Ramos (cell line): Measurements from ENCODE around the gene MYLK.

Source experiments
- in situ Hi-C: fragments of 300-500 bp; cut with MboI; formaldehyde crosslinking; loops from one replicate; pipeline ENCODE4 v1.14.3; 2022; ENCODE audit warnings: low sequenced_read_pairs; ENCODE audit not compliant: unreplicated experiment

The MYLK gene

DNA sequence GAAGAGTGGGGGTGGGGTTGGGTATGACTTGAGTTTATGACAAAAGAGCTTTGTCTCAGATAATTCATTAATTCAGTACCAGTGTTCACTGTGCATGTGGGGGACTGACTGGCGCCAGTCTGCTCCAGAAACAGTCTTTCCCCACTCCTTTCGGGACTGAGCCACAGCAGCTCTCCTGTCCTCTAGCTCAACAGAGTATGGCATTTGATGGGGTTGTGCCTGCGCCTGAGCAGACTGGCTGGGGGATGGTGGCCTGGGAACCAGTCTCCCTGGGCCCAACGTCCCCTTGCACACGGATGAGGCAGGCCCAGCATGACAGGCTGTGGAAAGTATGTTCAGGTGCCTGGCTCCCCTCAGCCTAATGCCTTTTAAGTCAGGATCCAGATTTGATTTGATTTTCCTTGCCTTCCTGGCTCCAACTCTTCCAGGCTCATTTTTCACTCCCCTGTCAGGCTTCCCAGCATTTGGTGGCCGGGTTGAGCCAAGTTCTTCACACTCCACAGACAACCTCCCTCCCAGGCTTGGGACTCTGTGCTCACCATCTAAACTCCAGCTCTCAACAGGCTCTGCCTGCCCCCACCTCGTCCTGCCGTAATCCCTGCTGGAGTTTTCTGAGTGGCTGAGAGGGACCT, 105.0 kb downstream of the MYLK start:
- in situ Hi-C loops: no loop called here

DNA sequence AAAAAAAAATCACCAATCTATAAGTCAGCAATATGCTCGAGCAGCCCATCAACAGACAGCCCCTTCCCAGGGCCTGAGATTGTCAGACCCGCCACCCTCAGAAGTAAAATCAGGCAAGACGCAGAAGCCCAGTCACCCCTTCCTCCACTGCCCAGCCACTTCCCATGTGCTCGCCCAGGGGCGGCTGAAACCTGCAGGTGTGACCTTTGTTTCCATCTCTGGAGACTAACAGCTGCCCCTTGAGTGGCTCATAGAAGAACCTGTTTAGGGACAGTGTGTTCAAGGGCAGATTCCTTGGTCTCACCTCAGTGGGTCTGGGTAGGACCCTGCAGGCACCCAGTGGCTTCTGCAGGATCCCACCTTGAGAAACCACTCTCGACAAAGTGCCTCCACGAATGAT, 105.6 kb downstream of the MYLK start:
- in situ Hi-C loops: no loop called here

DNA sequence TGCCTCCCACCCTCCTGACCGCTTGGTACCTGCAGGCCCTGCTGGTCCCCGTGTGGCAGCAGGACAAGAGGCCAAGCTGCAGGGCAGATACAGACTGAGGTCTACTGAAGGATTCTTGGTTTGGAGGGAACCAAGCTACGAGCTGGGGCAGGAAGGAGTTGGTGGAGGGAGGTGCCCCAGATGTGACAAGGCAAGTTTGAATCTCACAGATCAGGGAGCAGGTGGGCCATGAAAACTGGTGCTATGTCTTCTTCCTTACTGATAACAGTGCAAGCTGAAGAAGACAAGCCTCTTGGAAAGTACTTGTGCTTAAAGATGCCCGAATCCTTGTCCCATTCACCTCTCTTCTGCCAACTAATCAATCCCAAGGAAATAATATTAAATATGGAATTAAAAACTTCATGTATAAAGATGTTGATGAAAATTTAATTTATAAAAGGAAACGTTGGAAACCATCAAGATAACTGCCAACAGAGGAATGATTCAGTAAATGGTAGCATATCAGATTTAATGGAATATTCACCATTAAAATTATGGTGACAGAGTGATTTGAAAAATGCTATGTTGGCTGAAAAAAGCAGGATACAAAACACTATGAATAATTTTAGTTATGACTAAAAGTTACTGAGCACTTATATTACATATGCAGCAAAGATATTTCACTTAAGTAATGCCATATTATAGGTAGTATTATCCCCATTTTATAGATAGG, 107.9 kb downstream of the MYLK start:
- in situ Hi-C loops: no loop called here

DNA sequence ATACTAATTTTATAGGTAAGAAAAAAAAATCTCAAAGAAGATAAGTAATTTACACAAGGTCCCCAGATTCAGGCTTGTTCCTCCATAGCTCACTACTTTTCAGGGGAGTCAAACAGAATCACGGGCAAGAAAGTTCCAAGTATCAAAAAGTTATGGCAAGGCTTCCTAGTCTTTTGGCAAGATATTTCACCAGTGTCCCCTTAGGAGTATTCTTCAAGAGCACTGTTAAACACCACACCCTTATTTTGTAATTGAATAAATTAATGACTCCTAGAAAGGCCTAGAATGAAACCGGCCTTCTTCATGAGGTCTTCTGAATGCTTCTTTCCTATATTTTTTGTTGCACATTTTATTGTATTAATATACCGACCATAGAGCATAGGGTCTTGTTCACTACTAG, 109.7 kb downstream of the MYLK start:
- in situ Hi-C loops: no loop called here

DNA sequence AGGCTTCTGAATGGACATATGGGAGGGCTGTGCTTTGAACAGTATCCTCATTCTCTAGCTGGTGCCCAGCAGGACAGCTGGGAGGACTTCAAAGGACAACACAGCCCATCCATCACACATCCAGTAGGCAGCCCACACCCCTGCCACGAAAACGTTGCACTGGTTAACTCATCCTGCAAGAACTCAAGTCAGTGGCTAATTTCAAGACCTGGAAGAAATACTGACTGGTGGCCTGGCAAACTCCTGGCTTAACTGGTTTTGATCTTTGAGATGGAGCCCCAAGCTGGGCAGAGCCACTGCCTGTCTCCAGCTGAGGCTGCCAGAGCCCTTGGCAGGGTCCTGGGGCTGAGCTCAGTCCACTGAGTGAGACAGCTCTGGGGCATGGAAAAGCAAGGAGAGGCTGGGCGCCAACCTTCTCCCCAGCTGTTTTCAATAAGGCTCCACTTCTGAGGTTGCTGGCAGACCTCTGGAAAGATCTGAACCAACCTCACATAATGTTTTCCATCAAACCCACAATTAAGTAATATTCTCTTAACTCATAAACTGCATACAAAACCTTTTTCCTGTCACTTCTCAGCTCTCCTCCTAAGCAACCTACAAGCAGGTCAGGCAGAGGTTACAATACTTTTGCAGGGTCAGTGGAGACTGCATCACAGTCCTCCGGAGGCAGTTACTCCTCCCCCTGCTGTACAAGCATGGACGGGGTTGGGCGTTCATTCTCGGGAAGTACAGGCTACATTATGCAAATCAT, 110.3 kb downstream of the MYLK start:
- in situ Hi-C loops: no loop called here

DNA sequence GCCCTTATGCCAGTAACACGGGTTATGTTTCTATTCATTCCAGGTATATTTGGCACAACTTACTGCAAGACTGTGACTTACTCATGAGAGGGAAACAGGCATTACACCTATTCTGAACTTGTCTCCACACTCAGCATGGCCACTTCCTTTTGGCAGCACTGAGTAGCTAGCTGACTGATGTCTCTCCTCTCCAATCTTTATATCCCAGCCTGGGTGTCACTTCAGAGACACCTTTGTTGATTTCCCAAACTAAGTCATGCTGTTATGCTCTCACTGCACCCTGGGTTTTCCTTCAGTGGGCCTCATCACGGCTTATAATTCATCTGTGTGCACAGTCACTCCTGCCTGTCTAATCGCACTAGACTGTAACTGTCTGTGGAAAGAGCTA, 114.8 kb downstream of the MYLK start:
- in situ Hi-C loops: no loop called here

DNA sequence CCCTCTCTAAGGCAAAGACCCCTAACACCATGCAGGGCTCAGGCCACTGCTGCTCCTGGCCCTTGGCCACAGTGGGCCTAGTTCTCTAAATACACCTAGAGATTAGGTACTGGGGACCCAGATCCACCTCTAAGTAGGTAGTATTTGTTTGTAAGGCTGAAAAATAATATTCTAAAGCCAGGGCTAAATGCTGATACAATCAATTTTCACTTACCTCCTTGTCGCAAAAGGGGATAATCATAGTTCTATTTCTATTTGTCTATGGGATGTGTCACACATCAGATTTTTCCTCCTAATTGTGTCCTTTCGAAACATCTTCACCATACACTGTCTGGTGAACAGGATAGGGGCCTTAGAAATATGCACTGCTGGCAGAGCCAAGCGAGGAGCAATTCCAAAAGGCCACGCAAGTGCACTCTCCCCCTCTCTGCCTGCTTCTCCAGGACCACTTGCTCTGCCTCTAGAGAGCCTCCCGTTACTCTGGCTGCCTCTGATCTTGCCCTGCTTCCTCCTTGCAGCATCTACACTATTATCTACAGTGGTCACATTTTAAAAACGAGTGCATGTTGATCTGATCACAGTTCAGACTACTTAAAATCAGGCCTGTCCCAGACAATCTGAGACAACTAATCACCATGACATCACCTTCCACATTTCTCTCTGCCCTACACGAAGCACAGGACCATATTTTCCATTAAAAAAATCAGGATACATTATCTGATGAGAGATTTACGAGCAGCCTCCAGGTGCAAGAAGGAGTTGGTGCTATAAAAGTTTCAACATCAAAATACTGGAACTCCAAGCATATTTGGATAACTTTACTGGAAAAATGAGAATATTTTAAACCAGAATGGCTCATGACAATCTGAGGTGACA, 115.4 kb downstream of the MYLK start:
- in situ Hi-C loops: no loop called here

DNA sequence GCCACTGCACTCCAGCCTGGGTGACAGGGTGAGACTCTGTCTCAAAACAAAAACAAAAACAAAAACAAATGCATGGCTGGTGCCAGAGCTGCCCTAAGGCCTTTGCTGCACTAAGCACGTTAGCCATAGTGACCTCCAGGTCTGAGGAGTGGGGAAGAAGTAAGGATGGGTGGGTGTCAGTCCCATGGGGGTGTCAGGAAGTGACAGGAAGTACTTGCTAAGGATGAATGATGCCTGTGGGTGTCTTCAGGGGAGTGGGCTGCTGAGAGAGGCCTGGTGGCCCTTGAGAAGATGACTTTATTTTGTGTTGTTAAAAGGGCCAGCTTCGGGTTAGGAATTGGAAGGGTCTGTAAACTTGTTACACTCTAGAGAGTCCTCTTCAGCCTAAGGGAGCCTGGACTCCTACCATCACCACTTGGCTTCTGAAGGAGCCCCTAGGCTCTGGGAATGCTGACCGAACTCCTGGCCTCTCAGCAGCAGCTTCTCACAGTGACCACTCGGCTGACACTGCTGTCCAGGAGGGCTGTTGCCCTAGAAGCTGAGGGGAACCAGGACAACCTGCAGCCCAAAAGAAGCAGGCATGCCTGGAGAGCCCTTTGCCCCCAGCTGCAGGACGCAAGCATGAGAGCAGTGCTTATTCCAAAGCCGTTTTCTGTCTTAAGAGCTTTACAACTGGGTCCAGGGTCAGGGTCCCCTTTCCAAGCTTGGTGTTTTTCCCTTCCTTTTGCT, 116.4 kb downstream of the MYLK start:
- in situ Hi-C loops: no loop called here

DNA sequence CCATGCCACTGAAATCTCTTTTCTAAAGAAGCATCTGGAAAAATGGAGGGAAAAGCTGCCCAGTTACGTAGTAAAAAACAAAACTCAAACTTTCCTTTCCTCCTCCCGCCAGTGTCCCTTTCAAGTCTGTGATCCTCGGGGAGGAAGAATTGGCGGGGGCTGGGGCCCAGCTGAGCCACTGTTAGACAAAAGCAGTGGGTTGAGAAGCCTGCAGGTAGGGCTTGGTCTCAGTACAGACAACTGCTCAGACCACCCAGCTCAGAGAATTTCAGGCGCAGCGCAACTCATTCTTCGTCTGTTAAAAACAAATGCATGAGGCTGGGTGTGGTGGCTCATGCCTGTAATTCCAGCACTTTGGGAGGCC, 117.1 kb downstream of the MYLK start:
- in situ Hi-C loops: no loop called here

DNA sequence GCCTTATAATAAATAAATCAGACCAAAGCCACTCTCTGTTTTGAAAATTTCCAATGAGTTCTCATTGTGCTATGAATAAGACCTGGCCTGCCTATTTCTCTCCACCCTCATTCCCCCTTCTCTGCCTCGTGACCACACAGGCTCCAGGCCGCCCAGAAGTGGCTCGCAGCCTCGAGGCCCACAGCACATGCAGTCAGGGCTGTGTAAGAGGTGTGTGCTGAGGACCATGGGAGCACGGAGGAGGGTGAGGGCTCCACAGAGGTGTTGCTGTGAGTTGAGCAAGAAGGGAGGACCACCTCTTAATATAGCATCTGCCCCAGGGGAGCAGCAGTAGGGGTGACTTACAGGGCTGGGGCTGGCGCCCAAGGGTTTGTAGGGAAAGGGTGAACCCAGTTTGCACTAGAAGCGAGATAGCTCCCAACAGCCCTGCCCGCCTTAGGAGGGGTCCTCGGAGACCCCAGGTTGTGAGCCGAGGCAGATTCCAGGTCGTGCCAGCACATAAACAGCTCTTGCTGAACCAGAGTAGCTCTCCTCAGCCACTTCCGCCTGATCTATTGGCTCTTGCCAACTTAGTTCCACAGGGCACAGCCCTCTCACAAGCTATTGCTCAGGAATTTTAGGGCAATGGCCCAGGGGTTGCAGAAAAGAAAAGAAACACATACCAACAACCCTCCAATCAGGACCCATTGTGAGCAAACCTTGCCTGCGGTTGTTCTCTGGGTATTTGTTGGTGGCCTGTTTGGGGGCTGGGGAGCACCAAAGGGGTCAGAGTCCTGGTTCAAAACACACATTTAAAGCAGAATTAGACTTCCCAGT, 117.7 kb downstream of the MYLK start:
- in situ Hi-C loops: no loop called here

DNA sequence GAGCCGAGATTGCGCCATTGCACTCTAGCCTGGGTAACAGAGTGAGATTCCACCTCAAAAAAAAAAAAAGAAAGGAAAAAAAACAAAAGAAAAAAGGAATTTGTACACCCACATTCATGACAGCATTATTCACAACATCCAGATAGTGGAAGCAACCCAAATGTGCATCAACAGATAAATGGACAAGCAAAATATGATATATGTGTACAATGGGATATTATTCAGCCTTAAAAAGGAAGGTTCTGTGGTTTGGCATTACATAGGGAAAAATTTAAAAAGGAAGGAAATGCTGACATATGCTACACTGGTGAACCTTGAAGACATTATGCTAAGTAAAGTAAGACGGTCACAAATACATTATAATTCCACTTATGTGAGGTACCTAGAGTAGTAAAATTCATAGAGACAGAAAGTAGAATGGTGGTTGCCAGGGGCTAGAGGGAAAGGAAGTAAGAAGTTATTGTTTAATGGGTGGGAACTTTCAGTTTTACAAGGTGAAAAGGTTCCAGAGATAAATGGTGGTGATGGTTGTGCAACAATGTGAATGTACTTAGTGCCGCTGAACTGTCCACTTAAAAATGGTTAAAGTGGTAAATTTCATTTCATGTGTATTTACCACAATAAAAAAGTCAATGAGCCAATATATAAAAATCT, 118.5 kb downstream of the MYLK start:
- in situ Hi-C loops: no loop called here

DNA sequence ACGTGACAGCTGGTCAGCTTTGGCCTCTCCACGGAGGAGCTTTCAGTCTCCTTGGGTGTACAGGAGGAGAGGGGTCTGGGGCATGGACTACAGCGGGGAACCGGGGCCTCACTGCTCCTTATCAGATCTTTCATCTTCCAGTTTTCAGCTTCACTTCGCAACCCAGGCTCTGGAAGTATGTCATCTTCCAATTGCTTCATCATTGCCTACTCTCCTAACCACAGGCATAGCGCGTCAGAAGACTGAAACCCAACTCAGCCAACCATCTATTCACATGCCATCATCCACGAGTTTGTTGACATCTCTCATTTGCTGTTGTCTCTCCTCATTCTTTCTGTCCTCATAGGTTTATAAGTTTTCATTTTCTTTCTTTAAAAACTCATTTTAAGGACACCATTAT, 119.5 kb downstream of the MYLK start:
- in situ Hi-C loops: no loop called here

DNA sequence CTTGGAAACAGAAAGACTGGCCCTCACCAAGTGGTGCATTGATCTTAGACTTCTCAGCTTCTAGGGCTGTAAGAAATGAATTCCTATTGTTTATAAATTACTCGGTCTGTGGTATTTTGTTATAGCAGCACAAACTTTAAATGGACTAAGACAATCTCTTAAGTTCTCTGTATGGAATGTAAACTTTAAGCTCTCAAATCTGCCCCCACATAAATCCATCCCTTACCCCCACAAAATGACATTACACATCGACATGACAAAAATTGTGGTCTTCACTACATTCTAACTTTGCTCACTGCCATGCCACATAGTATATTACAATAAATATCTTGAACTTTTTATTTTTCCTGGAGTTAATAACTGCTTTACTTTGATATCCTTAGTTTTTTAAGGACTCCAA, 121.3 kb downstream of the MYLK start:
- in situ Hi-C loops: no loop called here

DNA sequence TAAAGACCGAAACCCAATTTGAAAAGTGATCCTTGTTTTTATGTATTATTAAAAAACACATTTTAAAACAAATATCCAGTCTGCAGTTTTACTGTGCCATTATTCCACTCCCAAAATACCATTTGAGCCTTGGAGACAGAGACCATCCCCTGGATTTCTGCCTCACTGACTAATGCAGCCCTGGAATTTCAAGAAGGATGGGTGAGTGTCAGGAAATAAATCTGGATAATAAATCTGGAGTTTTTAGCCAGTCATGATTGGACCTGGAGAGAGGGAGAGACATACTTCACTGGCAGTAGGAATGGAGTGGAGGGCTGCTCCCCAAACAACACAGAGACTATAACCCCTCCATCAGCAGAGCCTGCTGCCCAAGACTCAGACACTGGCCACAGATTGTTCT, 123.3 kb downstream of the MYLK start:
- in situ Hi-C loops: no loop called here

DNA sequence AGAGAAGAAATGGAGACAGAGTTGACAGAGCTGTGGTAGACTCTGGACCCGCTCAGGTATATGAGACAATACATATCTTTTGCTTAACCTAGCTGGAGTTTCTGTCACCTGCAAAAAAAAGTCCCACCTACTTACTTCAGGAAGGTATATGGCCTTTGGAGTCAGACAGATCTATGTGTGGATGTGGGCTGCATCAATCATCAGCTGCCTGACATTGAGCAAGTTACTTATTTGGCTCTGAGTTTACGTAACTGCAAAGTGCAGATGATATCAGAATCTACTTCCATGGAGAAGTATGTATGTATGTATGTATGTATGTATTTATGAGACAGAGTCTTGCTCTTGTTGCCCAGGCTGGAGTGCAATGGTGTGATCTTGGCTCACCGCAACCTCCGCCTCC, 124.3 kb downstream of the MYLK start:
- in situ Hi-C loops: no loop called here

DNA sequence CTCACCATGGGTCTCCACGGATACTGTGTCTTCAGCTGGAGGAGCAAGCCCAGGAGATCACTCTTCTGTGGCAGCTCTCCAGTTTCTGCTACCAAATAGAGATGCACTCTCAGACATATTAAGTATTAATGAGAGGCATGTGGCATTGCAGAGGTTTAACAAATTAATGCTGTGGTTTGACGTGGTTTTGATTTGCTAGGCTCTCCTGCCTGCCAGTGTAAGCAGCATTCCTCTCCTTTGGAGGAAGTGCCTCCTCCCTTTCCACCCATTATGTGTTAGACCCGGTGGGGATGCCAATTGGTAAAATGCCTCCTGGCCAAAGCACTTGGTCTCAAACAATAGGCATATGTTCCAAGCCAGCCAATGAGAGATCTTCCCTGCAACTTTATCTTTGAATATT, 124.8 kb downstream of the MYLK start:
- in situ Hi-C loops: no loop called here

DNA sequence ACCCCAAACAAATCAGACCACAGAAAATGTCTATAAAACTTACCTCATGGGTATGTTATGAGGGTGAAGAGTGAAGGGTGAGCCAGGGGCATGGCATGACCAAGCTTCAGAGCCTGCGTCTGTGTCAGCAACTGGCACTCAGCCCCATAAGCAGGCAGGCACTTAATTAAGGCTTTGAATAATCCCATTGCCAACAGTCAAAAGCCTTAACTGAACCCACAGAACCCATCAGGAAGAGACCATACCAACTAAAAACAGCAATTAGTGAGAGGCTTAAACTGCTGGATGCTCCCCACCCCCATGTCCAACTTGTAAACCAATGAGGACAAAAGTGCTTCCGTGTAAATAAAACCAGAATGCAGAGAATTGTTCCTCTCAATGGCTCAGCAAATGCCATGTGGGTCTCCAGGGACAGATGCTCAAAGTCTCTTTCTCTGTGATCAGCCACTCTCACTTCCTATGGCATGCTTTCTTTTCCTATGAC, 126.0 kb downstream of the MYLK start:
- in situ Hi-C loops: no loop called here

DNA sequence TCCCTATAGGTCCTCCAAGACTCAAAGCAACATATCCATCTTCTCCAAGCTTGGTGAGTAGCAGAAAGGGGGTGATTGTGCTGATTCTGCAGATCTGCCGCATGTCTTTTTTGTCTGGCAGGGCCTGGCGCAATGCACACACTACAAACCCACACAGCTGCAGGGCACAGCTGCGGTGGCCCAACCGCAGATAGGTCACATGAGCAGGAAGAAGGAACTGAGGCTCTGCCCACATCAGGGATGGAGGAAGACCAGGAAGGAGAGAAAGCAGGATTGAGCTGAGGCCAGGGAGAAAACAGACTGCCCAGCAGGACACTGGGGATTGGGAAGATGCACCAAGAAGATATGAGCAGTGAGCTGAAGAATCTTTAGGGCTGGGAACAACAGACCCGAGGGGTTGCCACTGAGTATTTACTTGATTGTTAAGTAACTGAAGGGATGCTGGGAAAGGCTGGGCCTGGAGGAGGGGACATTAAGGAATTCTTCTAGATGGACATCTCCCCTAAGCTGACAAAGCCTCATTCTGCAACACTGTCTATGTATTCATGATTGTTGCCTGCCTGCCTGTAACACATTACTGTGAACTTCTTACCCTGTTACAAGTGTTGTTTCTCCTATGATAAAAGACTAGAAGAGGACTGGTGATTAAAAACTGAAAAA, 126.7 kb downstream of the MYLK start:
- in situ Hi-C loops: no loop called here
